Measurements from ENCODE around the gene PUSL1. TPM values are rescaled to one million over a fixed set of nuclear protein-coding genes. Genes with fewer than 3 reads are reported as not detected.

The PUSL1 gene
- total and polyA plus RNA-seq, 2 of the 13 experiments (the other 11 are each of a cell fraction or from before 2014, with no cell fraction given), result 8.3 to 22.2 TPM

DNA sequence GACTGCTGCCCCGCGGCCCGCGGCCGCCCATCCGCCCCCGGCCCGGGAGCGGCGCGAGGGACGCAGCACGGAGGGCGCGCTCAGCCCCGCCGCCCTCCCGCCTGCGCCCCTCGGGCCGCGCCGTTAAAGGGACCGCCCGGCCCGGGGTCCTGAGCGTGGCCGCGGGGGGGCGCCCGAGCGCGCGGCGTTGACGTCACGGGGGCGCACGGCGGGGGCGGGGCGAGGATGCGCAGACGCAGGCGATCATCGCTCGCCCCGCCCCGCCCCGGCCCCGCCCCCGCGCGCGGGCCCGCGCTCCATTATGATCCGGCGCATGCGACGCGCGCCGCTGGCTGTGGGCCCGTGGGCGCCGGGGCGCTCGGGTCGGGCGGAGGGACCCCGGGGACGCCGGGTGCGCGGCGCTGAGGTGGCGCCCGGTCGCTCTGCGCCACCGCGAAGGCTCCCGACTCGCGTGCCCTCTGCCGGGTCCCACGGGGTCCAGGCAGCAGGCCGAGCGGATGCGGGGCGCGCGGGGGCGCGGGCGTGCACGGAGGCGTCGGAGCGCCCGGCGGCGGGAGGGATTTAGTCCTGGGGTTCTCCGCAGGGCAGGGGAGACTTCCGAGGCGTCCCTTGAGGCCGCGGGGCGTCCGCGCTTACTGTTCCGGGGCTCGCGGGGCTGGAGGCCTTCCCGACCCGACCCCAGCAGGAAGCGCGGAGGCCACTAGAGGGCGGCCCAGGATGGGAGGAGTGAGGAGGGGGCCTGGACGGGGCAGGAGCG lies 41.0 kb downstream of the PUSL1 start, which contains the start of gene DVL1 (continued):
- TF ChIP-seq, protein P1, sequence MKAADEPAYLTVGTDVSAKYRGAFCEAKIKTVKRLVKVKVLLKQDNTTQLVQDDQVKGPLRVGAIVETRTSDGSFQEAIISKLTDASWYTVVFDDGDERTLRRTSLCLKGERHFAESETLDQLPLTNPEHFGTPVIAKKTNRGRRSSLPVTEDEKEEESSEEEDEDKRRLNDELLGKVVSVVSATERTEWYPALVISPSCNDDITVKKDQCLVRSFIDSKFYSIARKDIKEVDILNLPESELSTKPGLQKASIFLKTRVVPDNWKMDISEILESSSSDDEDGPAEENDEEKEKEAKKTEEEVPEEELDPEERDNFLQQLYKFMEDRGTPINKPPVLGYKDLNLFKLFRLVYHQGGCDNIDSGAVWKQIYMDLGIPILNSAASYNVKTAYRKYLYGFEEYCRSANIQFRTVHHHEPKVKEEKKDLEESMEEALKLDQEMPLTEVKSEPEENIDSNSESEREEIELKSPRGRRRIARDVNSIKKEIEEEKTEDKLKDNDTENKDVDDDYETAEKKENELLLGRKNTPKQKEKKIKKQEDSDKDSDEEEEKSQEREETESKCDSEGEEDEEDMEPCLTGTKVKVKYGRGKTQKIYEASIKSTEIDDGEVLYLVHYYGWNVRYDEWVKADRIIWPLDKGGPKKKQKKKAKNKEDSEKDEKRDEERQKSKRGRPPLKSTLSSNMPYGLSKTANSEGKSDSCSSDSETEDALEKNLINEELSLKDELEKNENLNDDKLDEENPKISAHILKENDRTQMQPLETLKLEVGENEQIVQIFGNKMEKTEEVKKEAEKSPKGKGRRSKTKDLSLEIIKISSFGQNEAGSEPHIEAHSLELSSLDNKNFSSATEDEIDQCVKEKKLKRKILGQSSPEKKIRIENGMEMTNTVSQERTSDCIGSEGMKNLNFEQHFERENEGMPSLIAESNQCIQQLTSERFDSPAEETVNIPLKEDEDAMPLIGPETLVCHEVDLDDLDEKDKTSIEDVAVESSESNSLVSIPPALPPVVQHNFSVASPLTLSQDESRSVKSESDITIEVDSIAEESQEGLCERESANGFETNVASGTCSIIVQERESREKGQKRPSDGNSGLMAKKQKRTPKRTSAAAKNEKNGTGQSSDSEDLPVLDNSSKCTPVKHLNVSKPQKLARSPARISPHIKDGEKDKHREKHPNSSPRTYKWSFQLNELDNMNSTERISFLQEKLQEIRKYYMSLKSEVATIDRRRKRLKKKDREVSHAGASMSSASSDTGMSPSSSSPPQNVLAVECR (CRISPR knock-in tag; IDR thresholded peaks at IDR 0.05; ENCODE audit: borderline replicate concordance), result peak; percentile 31
- no peak for TF ChIP-seq ZNF296 (CRISPR knock-in tag; conservative IDR thresholded peaks at IDR 0.05)
- TF ChIP-seq MAZ (IDR thresholded peaks at IDR 0.05; ENCODE audit: borderline replicate concordance, low read depth, low read length), result peak; percentile 49; the same call in 1 of the 2 replicates
- TF ChIP-seq MAZ (CRISPR knock-in tag; IDR thresholded peaks at IDR 0.05; ENCODE audit: low read depth), result peak; percentile 43
- no peak for TF ChIP-seq ZNF772 (CRISPR knock-in tag; IDR thresholded peaks at IDR 0.05)
- TF ChIP-seq ZNF746 (CRISPR knock-in tag; IDR thresholded peaks at IDR 0.05), result no peak
- TF ChIP-seq, protein P2, sequence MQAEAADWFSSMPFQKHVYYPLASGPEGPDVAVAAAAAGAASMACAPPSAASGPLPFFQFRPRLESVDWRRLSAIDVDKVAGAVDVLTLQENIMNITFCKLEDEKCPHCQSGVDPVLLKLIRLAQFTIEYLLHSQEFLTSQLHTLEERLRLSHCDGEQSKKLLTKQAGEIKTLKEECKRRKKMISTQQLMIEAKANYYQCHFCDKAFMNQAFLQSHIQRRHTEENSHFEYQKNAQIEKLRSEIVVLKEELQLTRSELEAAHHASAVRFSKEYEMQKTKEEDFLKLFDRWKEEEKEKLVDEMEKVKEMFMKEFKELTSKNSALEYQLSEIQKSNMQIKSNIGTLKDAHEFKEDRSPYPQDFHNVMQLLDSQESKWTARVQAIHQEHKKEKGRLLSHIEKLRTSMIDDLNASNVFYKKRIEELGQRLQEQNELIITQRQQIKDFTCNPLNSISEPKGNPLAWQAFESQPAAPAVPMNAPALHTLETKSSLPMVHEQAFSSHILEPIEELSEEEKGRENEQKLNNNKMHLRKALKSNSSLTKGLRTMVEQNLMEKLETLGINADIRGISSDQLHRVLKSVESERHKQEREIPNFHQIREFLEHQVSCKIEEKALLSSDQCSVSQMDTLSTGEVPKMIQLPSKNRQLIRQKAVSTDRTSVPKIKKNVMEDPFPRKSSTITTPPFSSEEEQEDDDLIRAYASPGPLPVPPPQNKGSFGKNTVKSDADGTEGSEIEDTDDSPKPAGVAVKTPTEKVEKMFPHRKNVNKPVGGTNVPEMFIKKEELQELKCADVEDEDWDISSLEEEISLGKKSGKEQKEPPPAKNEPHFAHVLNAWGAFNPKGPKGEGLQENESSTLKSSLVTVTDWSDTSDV (CRISPR knock-in tag; IDR thresholded peaks at IDR 0.05), result no peak
- TF ChIP-seq ZNF749 (CRISPR knock-in tag; IDR thresholded peaks at IDR 0.05; ENCODE audit: borderline replicate concordance), result no peak
- TF ChIP-seq ZNF775 (CRISPR knock-in tag; IDR thresholded peaks at IDR 0.05; ENCODE audit: borderline replicate concordance), result no peak
- no peak for TF ChIP-seq ZFAT (CRISPR knock-in tag; conservative IDR thresholded peaks at IDR 0.05)
- peak; percentile 56; the same call in 1 of the 2 replicates for TF ChIP-seq KDM5A (IDR thresholded peaks at IDR 0.05; ENCODE audit: borderline replicate concordance, low read length)
- no peak for TF ChIP-seq KDM4B (CRISPR knock-in tag; IDR thresholded peaks at IDR 0.05)
- no peak for TF ChIP-seq TP53 (CRISPR knock-in tag; conservative IDR thresholded peaks at IDR 0.05)
- TF ChIP-seq, protein P3, sequence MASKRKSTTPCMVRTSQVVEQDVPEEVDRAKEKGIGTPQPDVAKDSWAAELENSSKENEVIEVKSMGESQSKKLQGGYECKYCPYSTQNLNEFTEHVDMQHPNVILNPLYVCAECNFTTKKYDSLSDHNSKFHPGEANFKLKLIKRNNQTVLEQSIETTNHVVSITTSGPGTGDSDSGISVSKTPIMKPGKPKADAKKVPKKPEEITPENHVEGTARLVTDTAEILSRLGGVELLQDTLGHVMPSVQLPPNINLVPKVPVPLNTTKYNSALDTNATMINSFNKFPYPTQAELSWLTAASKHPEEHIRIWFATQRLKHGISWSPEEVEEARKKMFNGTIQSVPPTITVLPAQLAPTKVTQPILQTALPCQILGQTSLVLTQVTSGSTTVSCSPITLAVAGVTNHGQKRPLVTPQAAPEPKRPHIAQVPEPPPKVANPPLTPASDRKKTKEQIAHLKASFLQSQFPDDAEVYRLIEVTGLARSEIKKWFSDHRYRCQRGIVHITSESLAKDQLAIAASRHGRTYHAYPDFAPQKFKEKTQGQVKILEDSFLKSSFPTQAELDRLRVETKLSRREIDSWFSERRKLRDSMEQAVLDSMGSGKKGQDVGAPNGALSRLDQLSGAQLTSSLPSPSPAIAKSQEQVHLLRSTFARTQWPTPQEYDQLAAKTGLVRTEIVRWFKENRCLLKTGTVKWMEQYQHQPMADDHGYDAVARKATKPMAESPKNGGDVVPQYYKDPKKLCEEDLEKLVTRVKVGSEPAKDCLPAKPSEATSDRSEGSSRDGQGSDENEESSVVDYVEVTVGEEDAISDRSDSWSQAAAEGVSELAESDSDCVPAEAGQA (IDR thresholded peaks at IDR 0.05; ENCODE audit: low read depth), result no peak
- TF ChIP-seq, protein P3 (CRISPR knock-in tag; IDR thresholded peaks at IDR 0.05; ENCODE audit: borderline replicate concordance), result no peak

Data from HepG2 (cell line).